ENCODE results near the gene UBE2G1.

UBE2G1 gene

DNA sequence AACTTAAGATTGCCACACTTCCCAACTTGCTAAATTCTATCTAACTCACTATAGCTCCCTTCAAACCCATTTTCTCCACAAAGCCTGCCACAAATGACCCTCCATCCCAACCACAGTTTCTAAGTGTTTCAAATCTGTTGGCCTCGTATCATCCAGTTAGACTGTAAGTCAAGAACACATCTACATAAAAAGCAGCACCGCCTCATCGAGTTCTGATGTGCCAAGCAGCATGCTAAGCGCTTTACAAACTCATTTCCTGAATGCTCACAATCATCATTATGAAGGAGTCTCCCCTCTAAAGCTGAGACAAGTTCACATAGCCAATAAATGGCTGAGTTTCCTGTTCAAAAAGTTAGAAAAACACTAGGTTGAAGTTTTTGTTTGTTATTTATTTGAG lies 93.5 kb downstream of the UBE2G1 start:
- H3K36me3 ChIP-seq (replicated peaks; ENCODE audit: insufficient read depth, low read length), result peaks cover 9% of the 10 kb centered on the region; the same call in 1 of the 2 replicates
- H3K9ac ChIP-seq (ENCODE audit: low read length), result no peak overlapping the region
- H2AFZ ChIP-seq (ENCODE audit: low read length), result no peak overlapping the region

DNA sequence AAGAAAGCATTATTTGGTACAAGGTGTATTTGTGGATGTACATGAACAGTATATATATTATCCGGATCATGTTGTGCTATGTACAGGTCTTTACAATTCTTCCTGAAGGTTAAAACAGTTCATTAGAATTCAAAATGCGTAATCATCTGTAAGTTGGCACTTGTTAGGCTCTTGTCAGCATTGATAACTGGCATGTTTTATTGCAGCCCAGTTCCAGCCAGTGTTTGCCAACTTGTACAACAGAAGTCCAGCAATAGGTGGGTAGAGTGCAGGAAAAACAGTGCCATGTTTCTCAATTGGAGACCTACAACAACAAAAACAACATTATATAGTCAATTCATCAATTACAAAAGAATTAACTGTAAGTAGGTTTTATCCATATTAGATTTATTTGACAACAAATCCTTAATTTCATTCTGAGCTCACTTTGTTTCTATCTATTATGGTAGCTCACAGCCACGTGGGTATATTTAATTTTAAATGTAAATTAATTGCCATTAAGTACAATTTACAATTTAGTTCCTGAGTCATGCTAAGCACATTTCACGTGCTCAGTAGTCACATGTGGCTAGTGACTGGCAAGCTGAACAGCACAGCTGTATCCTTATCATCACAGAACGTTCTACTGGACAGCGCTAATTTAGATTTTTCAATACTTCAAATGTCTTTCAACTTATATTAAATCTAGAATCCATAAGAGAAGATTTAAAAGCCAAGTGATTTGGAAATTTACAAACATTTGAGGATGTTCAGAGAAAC lies 94.1 kb downstream of the UBE2G1 start:
- no peak for TF ChIP-seq EZH2phosphoT487 (IDR thresholded peaks at IDR 0.05; ENCODE audit: low read length)
- TF ChIP-seq, protein P1, sequence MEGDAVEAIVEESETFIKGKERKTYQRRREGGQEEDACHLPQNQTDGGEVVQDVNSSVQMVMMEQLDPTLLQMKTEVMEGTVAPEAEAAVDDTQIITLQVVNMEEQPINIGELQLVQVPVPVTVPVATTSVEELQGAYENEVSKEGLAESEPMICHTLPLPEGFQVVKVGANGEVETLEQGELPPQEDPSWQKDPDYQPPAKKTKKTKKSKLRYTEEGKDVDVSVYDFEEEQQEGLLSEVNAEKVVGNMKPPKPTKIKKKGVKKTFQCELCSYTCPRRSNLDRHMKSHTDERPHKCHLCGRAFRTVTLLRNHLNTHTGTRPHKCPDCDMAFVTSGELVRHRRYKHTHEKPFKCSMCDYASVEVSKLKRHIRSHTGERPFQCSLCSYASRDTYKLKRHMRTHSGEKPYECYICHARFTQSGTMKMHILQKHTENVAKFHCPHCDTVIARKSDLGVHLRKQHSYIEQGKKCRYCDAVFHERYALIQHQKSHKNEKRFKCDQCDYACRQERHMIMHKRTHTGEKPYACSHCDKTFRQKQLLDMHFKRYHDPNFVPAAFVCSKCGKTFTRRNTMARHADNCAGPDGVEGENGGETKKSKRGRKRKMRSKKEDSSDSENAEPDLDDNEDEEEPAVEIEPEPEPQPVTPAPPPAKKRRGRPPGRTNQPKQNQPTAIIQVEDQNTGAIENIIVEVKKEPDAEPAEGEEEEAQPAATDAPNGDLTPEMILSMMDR (IDR thresholded peaks at IDR 0.05; ENCODE audit: low read length), result no peak
- TF ChIP-seq EZH2 (optimal IDR thresholded peaks at IDR 0.05; ENCODE audit: low read depth, low read length), result no peak
- Histone ChIP-seq H3F3A (ENCODE audit: insufficient read depth, low read length) (peaks cover 4% of the 10 kb centered on the region; the same call in 1 of the 2 replicates), H4K20me1 (ENCODE audit: insufficient read depth, low read length) (no peaks in the 10 kb centered on the region), H3K4me3 (ENCODE audit: low read length) (no peak overlapping the region), H3K9ac (ENCODE audit: low read length) (no peak overlapping the region), H3K79me2 (ENCODE audit: low read length) (peaks cover 40% of the 10 kb centered on the region), H3K4me2 (ENCODE audit: low read depth, low read length) (no peak overlapping the region), H3K27ac (ENCODE audit: low read length) (no peak overlapping the region), H2AFZ (ENCODE audit: low read length) (no peak overlapping the region), H3K9me2 (replicated peaks; ENCODE audit: insufficient read depth, low read length) (no peaks in the 10 kb centered on the region), H3K9me3 (replicated peaks; ENCODE audit: insufficient read depth, low read length) (no peaks in the 10 kb centered on the region), H3K27me3 (replicated peaks; ENCODE audit: insufficient read depth, low read length) (no peaks in the 10 kb centered on the region), H3K36me3 (replicated peaks; ENCODE audit: insufficient read depth, low read length) (peaks cover 9% of the 10 kb centered on the region; the same call in 1 of the 2 replicates), H3K4me1 (ENCODE audit: low read length) (no peaks in the 10 kb centered on the region)
- no peak for DNase-seq

More for the DNA sequence above, 93.5 kb downstream of the UBE2G1 start:
- Histone ChIP-seq H3K79me2 (ENCODE audit: low read length) (peaks cover 46% of the 10 kb centered on the region), H3K9me2 (replicated peaks; ENCODE audit: insufficient read depth, low read length) (no peaks in the 10 kb centered on the region), H4K20me1 (ENCODE audit: insufficient read depth, low read length) (no peaks in the 10 kb centered on the region), H3F3A (ENCODE audit: insufficient read depth, low read length) (no peaks in the 10 kb centered on the region; the same call in 1 of the 2 replicates), H3K27me3 (replicated peaks; ENCODE audit: insufficient read depth, low read length) (no peaks in the 10 kb centered on the region), H3K4me3 (ENCODE audit: low read length) (no peak overlapping the region), H3K4me1 (ENCODE audit: low read length) (no peaks in the 10 kb centered on the region), H3K4me2 (ENCODE audit: low read depth, low read length) (no peak overlapping the region), H3K9me3 (replicated peaks; ENCODE audit: insufficient read depth, low read length) (no peaks in the 10 kb centered on the region), H3K27ac (ENCODE audit: low read length) (no peak overlapping the region)
- TF ChIP-seq EZH2phosphoT487 (IDR thresholded peaks at IDR 0.05; ENCODE audit: low read length), result no peak
- no peak for TF ChIP-seq EZH2 (optimal IDR thresholded peaks at IDR 0.05; ENCODE audit: low read depth, low read length)
- TF ChIP-seq, protein P1 (IDR thresholded peaks at IDR 0.05; ENCODE audit: low read length), result no peak
- DNase-seq, result no peak

DNA sequence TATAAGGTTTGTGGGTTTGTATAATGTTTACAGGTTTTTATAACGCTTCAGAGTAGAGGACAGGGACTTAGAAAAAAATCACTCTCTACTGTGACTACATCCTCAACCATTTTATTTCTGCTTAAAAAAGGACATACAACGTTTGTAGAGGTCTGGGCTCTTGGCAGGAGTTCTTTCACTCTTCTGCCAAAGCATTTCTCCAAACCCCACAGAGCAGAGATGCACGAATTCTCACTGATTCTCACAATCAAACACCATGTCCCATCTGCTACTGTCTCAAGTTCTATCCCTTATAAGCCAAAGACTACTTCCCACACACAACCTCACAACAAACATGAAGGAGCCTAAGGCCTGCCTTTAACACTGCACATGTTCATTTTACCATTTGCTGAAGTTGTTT lies 95.7 kb downstream of the UBE2G1 start:
- Histone ChIP-seq H3K27ac (ENCODE audit: low read length) (no peak overlapping the region), H3F3A (ENCODE audit: insufficient read depth, low read length) (peaks cover 18% of the 10 kb centered on the region), H3K36me3 (replicated peaks; ENCODE audit: insufficient read depth, low read length) (peaks cover 9% of the 10 kb centered on the region; the same call in 1 of the 2 replicates), H3K4me1 (ENCODE audit: low read length) (no peaks in the 10 kb centered on the region), H3K4me2 (ENCODE audit: low read depth, low read length) (no peak overlapping the region), H2AFZ (ENCODE audit: low read length) (no peak overlapping the region), H3K9ac (ENCODE audit: low read length) (no peak overlapping the region), H3K4me3 (ENCODE audit: low read length) (no peak overlapping the region), H3K27me3 (replicated peaks; ENCODE audit: insufficient read depth, low read length) (no peaks in the 10 kb centered on the region), H3K9me2 (replicated peaks; ENCODE audit: insufficient read depth, low read length) (no peaks in the 10 kb centered on the region), H3K79me2 (ENCODE audit: low read length) (peaks cover 23% of the 10 kb centered on the region), H4K20me1 (ENCODE audit: insufficient read depth, low read length) (no peaks in the 10 kb centered on the region), H3K9me3 (replicated peaks; ENCODE audit: insufficient read depth, low read length) (no peaks in the 10 kb centered on the region)
- DNase-seq, result no peak
- TF ChIP-seq, protein P1 (IDR thresholded peaks at IDR 0.05; ENCODE audit: low read length), result no peak
- TF ChIP-seq EZH2 (optimal IDR thresholded peaks at IDR 0.05; ENCODE audit: low read depth, low read length) (no peak), EZH2phosphoT487 (IDR thresholded peaks at IDR 0.05; ENCODE audit: low read length) (no peak)

All from MM.1S (cell line).